C4-2B (cell line): Measurements from ENCODE around the gene ALG12.

ENCODE experiments used
- H3K27ac ChIP-seq: fragments of 450-650 bp; 2 replicates; pipeline ENCODE4 v1.5.1; 2017
- ZFX ChIP-seq: fragments of 450-650 bp; IDR thresholded peaks from 2 replicates; pipeline ENCODE4 v1.6.1; 2017
- TF ChIP-seq, protein P1 (sequence below): fragments of 450-650 bp; conservative IDR thresholded peaks from 2 replicates; pipeline ENCODE4 v1.5.1; 2017; ENCODE audit warnings: mild to moderate bottlenecking

ALG12 gene

DNA sequence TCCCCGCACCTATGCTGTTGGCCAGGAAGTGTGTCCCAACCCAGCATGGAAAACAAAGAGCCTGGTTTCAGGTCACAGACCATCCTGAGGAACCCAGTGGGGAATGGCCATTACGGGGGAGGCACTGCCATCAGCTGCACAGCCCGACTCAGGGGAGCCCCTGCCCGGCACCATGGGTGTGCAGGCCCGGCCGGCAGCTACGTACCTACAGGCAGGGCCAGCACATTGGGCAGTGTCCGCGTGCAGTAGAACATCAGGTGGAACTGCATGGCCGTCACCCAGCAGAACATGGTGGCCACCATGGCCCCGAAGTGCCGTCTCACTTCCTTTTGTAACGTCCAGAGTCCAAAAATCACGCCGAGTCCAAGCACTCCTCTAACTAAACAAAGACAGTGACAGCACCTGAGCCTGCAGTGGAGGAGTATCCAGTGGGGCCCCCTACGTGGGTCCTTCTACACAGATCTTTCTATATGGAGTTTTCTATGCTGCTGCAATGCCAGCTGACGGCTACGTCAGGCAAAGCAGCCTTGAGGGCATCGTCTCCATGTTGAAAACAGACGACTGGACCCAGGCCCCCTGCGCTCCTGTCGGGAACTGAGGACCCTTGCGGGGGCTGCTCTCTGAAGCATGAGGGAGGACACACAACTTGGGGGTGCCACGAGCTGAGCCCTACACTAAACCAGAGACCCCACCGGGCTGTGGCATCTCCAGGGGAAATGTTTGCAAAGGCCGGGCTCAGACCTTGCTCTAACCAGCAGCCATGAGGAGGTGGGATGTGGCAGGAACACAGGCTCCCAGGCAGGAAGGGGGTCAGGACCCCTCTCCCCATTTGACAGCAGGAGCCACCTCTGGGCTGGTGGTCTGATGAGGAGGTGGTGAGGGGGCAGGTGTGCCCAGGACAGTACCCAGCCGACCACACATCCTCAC lies 7.7 kb downstream of the ALG12 start:
- no peak for TF ChIP-seq ZFX
- TF ChIP-seq, protein P1, sequence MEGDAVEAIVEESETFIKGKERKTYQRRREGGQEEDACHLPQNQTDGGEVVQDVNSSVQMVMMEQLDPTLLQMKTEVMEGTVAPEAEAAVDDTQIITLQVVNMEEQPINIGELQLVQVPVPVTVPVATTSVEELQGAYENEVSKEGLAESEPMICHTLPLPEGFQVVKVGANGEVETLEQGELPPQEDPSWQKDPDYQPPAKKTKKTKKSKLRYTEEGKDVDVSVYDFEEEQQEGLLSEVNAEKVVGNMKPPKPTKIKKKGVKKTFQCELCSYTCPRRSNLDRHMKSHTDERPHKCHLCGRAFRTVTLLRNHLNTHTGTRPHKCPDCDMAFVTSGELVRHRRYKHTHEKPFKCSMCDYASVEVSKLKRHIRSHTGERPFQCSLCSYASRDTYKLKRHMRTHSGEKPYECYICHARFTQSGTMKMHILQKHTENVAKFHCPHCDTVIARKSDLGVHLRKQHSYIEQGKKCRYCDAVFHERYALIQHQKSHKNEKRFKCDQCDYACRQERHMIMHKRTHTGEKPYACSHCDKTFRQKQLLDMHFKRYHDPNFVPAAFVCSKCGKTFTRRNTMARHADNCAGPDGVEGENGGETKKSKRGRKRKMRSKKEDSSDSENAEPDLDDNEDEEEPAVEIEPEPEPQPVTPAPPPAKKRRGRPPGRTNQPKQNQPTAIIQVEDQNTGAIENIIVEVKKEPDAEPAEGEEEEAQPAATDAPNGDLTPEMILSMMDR, result no peak
- H3K27ac ChIP-seq, result no peak overlapping the region

DNA sequence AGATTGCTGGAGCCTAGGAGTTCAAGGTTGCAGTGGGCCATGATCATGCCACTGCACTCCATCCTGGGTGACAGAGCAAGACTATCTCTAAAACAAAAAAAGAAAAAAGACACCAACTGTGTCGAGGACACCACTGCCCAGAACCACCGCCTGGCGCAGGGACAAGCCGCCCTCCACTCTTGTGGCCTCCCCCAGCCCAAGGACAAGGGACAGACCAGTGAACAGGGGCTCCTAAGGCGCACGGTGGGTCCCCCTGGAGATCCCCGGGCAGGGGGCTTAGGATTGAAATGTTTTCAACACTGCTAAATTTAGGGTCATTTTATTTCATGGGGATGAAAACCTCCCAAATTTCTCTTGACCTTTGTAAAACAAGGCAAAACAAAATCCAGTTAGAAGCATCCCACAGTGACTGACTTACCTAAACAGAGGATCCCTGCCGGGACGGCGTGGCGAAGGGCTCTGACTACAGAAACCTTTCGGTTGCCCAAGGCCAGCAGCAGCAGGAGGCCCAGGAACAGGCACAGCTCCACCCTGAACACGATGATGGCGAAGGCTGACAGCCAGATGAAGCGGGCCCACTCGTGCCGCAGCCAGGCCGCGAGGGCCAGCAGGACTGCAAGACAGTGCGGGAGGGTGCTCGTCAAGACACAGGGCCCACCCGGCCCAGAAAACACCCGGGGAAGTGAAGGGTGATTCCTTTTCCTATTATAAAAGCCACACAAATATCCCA lies 8.6 kb downstream of the ALG12 start:
- H3K27ac ChIP-seq, result no peak overlapping the region
- TF ChIP-seq, protein P1, result no peak
- no peak for TF ChIP-seq ZFX

DNA sequence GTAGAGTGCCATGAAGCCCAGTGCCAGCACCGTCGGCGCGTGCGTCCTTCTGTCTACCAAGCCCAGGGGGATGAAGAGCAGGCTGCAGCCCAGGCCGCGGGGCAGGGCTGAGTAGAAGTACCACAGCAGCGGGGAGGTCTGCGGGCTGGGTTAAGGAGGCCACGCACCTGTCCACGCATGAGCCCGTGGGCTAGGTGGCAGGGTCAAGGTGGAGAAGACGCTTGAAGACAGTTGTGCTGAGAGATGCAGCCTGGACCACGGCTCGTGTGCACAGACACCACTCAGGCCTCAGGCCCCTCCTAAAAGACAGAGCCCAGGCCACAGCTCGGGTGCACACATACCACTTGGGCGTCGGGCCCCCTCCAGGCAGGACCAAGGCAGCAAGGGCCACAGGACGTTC lies 10.4 kb downstream of the ALG12 start:
- TF ChIP-seq ZFX, result no peak
- TF ChIP-seq, protein P1, result no peak
- H3K27ac ChIP-seq, result no peak overlapping the region

DNA sequence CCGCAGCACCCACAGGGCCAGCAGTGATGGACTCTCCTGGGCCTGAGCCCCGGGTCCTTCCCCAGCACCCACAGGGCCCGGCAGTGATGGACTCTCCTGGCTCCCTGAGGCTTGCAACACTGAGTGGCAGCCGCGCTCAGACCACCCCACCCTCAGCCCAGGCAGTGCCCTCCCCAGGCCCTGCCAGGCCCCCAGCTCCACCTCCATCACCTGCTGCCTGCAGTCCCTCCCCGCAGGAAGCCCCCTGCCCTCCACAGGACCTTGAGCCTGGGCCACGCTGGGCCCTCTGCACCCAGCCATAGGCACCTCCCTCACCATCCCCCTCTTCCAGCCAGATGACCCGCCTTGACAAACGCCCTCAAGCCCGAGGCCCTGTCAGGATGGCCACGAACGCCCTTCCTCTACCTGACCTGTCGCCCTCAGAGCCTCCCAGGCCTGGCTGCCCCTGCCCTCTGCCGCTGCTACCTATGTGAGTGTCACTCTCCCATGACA lies 11.4 kb downstream of the ALG12 start:
- no peak overlapping the region for H3K27ac ChIP-seq
- TF ChIP-seq, protein P1, result no peak
- TF ChIP-seq ZFX, result no peak

DNA sequence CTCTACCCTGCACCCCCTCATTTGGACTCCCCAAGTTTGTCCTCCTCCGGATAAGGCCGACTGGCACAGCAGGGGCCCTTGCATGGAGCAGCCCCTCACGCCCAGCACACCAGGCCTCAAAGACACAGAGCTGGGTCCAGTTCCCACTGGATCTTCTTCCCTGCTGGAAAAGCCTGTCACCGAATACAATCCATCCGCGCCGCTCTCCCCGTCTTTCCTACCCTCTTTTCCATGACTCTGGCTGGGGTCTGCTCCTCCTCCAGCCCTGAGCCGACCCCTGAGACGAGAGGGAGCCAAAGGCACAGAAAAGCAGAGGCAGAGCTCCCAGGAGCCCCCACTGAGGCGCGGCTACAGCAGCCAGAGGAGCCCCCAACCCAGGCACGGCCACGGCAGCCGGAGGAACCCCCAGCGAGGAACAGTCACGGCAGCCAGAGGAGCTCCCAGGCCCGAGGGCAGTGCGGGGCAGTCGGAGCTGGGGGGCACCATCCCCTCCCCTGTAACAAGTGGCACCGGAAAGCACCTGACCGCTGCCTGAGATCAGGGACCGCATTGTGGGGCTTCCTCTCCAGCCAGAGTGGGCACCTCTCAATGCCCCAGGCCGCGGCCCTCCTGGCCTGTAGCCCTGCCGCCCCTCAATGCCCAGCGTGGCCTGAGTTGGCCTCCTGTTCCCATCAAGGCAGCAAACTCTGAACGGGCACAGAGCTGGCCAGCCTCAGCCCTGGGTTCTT lies 12.0 kb downstream of the ALG12 start:
- TF ChIP-seq ZFX, result no peak
- TF ChIP-seq, protein P1, result no peak

DNA sequence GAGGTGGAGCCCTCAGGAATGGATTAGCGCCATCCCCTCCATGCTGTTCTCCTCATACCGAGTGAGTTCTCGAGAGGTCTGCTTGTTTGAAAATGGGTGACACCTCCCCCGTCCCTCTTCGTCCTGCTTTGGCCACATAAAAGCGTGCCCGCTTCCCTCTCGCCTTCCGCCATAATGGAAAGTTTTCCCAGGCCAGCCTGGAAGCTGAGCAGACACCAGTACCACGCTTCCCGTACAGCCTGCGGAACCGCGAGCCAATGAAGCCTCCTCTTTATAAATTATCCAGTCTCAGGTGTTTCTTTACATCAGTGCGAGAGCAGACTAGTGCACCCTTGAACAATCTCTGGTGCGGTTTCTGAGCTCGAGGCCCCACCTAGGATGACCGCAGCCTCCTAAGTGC lies 12.8 kb downstream of the ALG12 start:
- TF ChIP-seq, protein P1, result no peak
- TF ChIP-seq ZFX, result no peak
- no peak overlapping the region for H3K27ac ChIP-seq

More for the DNA sequence above, 12.0 kb downstream of the ALG12 start:
- no peak overlapping the region for H3K27ac ChIP-seq
